Measurements from ENCODE around the gene CAMKK2. TPM values are rescaled to one million over a fixed set of nuclear protein-coding genes. Genes with fewer than 3 reads are reported as not detected.

The CAMKK2 gene
- total RNA-seq, 1 experiment from 2014 or later = 34.0 TPM

GRCh38 chr12:121330195-121330594, 33.7 kb upstream of the CAMKK2 start:
- H3K27me3 Mint-ChIP-seq (ENCODE audit: unreplicated experiment) = no peaks in the 10 kb centered on the region
- H3K27ac Mint-ChIP-seq (ENCODE audit: unreplicated experiment) = no peak overlapping the region
- no TSS peak for BruUV-seq (replicated peaks)
- CTCF ChIA-PET = interaction anchor here (0.6 to 1.1 kb wide), 3 partner anchors 31 to 388 kb away, joined by 3 read pairs; no protein-coding TSS in a partner anchor
- no peak for TF ChIP-seq CTCF (IDR thresholded peaks at IDR 0.05; ENCODE audit: unreplicated experiment)
- H3K4me3 Mint-ChIP-seq (ENCODE audit: low read depth, unreplicated experiment) = peak overlapping the region; percentile 26
- no peak for DNase-seq
- intact Hi-C loops (cut with micrococcal nuclease; ENCODE audit: unreplicated experiment) = loop anchor here (5.0 kb wide), 1 partner anchor 72 kb away; the partner anchor contains the start of gene RNF34
- peaks cover 37% of the 10 kb centered on the region for H3K4me1 Mint-ChIP-seq (ENCODE audit: low read depth, unreplicated experiment)
- peaks cover 60% of the 10 kb centered on the region for H3K36me3 Mint-ChIP-seq (ENCODE audit: insufficient read depth, unreplicated experiment)
- H3K9me3 Mint-ChIP-seq (ENCODE audit: low read depth, unreplicated experiment) = no peaks in the 10 kb centered on the region

- Mint-ChIP-seq H3K27me3 (ENCODE audit: unreplicated experiment) (no peaks in the 10 kb centered on the region), H3K9me3 (ENCODE audit: low read depth, unreplicated experiment) (no peaks in the 10 kb centered on the region), H3K4me3 (ENCODE audit: low read depth, unreplicated experiment) (no peak overlapping the region), H3K27ac (ENCODE audit: unreplicated experiment) (no peak overlapping the region), H3K4me1 (ENCODE audit: low read depth, unreplicated experiment) (peaks cover 37% of the 10 kb centered on the region), H3K36me3 (ENCODE audit: insufficient read depth, unreplicated experiment) (peaks cover 68% of the 10 kb centered on the region)
- no peak for DNase-seq
- intact Hi-C loops (cut with micrococcal nuclease; ENCODE audit: unreplicated experiment) = no loop called here
- no peak for TF ChIP-seq CTCF (IDR thresholded peaks at IDR 0.05; ENCODE audit: unreplicated experiment)
- no TSS peak for BruUV-seq (replicated peaks)
- CTCF ChIA-PET = no interaction called here
These were observed 32.1 kb upstream of the CAMKK2 start for GRCh38 chr12:121328620-121329019.

- H3K9me3 Mint-ChIP-seq (ENCODE audit: low read depth, unreplicated experiment) = no peaks in the 10 kb centered on the region
- CTCF ChIA-PET = no interaction called here
- no peak for TF ChIP-seq CTCF (IDR thresholded peaks at IDR 0.05; ENCODE audit: unreplicated experiment)
- H3K4me1 Mint-ChIP-seq (ENCODE audit: low read depth, unreplicated experiment) = peaks cover 37% of the 10 kb centered on the region
- DNase-seq = no peak
- no peak overlapping the region for H3K4me3 Mint-ChIP-seq (ENCODE audit: low read depth, unreplicated experiment)
- intact Hi-C loops (cut with micrococcal nuclease; ENCODE audit: unreplicated experiment) = no loop called here
- H3K27ac Mint-ChIP-seq (ENCODE audit: unreplicated experiment) = peak overlapping the region; percentile 10
- H3K36me3 Mint-ChIP-seq (ENCODE audit: insufficient read depth, unreplicated experiment) = peaks cover 61% of the 10 kb centered on the region
- BruUV-seq (replicated peaks) = no TSS peak
- H3K27me3 Mint-ChIP-seq (ENCODE audit: unreplicated experiment) = no peaks in the 10 kb centered on the region
These were observed 30.6 kb upstream of the CAMKK2 start for GRCh38 chr12:121326996-121327674.

GRCh38 chr12:121325922-121326396, 29.4 kb upstream of the CAMKK2 start:
- intact Hi-C loops (cut with micrococcal nuclease; ENCODE audit: unreplicated experiment) = no loop called here
- Mint-ChIP-seq H3K4me1 (ENCODE audit: low read depth, unreplicated experiment) (peaks cover 28% of the 10 kb centered on the region), H3K27ac (ENCODE audit: unreplicated experiment) (peak overlapping the region; percentile 10), H3K36me3 (ENCODE audit: insufficient read depth, unreplicated experiment) (peaks cover 55% of the 10 kb centered on the region), H3K4me3 (ENCODE audit: low read depth, unreplicated experiment) (no peak overlapping the region), H3K27me3 (ENCODE audit: unreplicated experiment) (no peaks in the 10 kb centered on the region), H3K9me3 (ENCODE audit: low read depth, unreplicated experiment) (no peaks in the 10 kb centered on the region)
- CTCF ChIA-PET = no interaction called here
- TF ChIP-seq CTCF (IDR thresholded peaks at IDR 0.05; ENCODE audit: unreplicated experiment) = no peak
- DNase-seq = no peak
- BruUV-seq (replicated peaks) = no TSS peak
